GM12864 (cell line): ENCODE measurements around the gene VN1R5.
"Not testable (repeated sequence)": the region's sequence is repeated elsewhere in the genome, so short reads cannot be mapped to it uniquely, and the experiment has no call there.

Source experiments
- DNase-seq: peaks from one replicate; pipeline ENCODE4 v3.0.0-alpha.2; 2011; ENCODE audit warnings: low read depth
- H3K4me3 ChIP-seq: 2 replicates; pipeline ENCODE4 v1.5.1; 2011; ENCODE audit warnings: mild to moderate bottlenecking, low read depth, low read length, control low read depth
- TF ChIP-seq, protein P1 (sequence below): IDR thresholded peaks from 2 replicates; pipeline ENCODE4 v1.5.1; 2011; ENCODE audit warnings: low read depth, mild to moderate bottlenecking, moderate library complexity, low read length, control low read depth, inconsistent platforms; ENCODE audit errors: missing control alignments

VN1R5 gene

DNA sequence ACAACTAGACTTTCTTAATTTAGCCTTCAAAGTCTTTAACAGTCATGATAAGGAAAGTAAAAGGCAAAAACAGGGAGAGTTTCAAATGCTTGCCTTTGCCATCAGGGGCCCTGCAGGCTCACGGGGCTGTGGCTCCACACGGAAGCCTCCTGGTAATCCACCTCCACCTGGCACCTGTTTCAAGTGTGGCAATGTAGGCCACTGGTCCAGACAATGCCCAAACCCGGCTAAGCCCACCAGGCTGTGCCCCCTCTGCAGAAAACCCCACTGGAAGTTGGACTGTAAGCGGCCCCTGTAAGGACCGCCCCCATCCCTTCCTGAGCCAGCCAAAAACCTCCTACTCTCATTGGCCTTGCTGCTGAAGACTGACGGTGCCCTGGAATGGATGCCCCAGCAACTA, 32.5 kb downstream of the VN1R5 start:
- DNase-seq: no peak
- H3K4me3 ChIP-seq: no peak overlapping the region
- TF ChIP-seq, protein P1, sequence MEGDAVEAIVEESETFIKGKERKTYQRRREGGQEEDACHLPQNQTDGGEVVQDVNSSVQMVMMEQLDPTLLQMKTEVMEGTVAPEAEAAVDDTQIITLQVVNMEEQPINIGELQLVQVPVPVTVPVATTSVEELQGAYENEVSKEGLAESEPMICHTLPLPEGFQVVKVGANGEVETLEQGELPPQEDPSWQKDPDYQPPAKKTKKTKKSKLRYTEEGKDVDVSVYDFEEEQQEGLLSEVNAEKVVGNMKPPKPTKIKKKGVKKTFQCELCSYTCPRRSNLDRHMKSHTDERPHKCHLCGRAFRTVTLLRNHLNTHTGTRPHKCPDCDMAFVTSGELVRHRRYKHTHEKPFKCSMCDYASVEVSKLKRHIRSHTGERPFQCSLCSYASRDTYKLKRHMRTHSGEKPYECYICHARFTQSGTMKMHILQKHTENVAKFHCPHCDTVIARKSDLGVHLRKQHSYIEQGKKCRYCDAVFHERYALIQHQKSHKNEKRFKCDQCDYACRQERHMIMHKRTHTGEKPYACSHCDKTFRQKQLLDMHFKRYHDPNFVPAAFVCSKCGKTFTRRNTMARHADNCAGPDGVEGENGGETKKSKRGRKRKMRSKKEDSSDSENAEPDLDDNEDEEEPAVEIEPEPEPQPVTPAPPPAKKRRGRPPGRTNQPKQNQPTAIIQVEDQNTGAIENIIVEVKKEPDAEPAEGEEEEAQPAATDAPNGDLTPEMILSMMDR: no peak

DNA sequence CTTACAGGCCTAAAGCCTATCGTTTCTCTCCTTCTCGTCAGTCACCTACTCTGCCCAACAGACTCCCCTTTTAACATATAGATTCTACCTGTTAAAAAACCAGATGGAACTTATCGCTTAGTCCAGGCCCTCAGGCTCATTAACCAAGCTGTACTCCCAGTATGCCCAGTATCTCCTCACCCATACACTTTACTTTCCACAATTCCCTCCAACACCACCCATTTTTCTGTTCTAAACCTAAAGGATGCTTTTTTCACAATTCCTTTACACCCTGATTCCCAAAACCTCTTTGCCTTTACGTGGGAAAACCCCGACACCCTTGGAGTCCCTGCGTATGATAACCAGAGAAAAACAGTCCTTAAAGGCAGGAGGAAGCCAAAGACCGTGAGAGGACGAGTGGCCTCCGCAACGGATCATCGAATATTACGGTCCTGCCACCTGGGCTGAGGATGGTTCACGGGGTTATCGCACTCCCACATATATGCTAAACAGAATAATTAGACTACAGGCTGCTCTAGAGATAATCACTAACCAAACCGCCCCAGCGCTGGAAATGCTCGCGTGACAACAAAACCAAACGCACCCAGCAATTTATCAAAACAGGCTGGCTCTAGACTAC, 33.5 kb downstream of the VN1R5 start:
- H3K4me3 ChIP-seq, DNase-seq: not testable (repeated sequence)

DNA sequence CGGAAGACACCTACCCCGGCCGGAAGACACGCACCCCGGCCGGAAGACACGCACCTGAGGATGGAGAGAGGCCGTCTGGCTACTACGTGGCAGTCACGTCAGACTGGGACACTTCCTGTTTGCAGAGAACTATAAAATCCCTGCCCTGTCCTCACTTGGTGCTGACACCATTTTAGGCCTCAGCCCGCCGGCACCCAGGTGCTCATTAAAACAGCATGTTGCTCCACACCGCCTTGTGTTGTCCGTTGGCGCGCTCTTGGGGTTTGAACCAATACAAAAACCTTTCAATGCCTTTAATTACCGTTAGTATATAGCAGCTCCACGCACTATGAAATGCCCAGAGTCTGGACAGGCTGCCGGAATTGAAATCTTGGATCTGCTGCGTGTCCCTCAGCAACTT, 34.7 kb downstream of the VN1R5 start:
- DNase-seq: no peak
- H3K4me3 ChIP-seq: no peak overlapping the region
- TF ChIP-seq, protein P1: no peak

DNA sequence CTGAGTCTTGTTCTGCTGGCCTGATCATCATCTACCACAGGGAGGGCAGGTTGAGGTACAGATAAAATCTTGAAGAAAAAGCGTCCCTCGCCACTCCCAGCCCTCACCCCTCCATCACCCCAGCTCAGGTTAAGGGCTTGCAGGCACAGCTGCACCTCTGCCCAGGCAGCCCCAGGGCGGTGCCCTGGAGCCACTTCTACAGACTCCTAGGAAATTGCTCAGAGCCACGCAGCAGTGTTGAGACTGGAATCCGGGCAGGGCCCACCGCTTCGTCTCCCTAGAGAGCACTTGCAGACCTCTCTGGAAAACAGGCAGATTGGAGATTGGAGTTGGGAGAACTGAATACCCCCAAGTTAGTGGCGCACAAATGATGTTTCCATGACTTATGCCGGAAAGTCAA, 35.3 kb downstream of the VN1R5 start:
- DNase-seq: no peak
- no peak overlapping the region for H3K4me3 ChIP-seq
- TF ChIP-seq, protein P1: no peak

DNA sequence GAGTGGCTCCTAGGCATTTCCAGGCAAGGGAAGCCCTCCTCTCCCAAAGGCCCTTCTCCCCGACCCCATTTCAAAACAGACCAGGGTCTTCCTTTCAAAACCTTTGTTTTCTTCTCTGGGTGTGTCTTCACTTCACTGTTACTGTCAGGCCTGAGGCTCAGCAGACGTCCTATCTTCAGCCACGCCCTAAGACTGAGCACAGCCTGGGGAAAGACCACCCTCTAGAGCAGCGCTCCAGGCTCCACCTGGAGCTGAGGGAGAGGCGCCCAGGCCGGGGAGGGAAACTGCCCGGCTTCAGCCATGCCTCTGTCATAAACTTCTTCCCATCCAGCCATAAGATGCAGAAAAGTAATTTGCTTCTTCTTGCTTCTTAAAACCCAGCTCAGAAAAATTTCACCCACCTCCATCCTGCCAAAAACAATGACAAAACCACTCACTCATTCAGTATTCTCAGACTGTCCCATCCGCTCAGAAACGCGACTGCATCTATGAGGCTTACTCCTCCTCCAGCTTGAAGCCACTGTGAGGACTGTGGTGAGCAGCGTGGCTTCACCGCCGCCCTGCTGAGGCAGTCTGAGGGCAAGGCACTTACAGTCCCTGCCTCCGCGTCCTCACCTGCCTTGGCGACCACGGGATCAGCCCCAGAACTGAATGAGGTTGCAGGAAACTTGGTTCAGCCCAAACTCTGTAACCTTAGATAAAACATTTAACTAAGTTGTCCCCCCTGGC, 36.1 kb downstream of the VN1R5 start:
- TF ChIP-seq, protein P1: no peak
- no peak for DNase-seq
- no peak overlapping the region for H3K4me3 ChIP-seq

DNA sequence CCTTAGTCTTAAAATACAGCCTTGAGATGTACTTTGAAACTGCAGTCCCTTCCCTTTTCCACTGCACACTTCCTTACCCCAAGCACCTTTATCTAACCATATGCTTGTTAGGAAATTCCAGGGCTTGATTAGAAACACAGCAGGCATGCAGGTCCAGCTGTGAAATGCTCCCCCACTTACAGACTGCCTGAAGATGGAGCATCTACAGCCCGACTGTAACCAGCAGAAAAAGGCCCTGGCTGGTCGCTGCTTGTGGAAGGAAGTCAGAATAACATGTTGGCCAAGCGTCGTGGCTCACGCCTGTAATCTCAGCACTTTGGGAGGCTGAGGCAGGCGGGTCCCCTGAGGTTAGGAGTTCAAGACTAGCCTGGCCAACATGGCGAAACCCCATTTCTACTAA, 37.2 kb downstream of the VN1R5 start:
- no peak overlapping the region for H3K4me3 ChIP-seq
- TF ChIP-seq, protein P1: no peak
- no peak for DNase-seq

DNA sequence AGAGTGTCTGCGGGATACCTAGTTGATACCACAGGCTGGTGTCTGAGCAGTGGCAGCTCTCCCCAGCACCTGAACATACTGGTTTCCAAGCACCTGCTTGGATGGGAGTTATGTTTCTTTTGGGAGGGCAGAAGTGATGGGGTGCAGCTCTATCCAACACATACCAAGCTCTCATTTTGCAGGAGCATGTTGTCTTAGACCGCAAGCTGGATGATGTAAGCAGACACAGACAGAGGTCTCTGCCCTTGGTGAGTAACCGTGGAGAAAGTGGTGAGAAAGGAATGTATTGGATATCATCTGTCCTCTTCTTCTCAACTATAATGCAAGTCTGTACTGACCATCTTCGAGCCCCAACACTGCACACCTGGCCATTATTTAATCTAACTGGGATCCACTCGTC, 38.4 kb downstream of the VN1R5 start:
- TF ChIP-seq, protein P1: no peak
- no peak overlapping the region for H3K4me3 ChIP-seq
- no peak for DNase-seq
